ENCODE measurements around the gene NRXN3. TPM values are rescaled to one million over a fixed set of nuclear protein-coding genes. Genes with fewer than 3 reads are reported as not detected.

Gene NRXN3
- total and polyA plus RNA-seq, 2 experiments from 2014 or later: 5.7 to 7.1 TPM

- no peak overlapping the region for H2AFZ ChIP-seq
- H3K9me3 ChIP-seq (ENCODE audit: low read depth): no peaks in the 10 kb centered on the region
- H3K27ac ChIP-seq: no peak overlapping the region
- H3K4me2 ChIP-seq: no peak overlapping the region
- no peak overlapping the region for H3K4me3 ChIP-seq
- no peaks in the 10 kb centered on the region for H4K20me1 ChIP-seq (ENCODE audit: insufficient read depth, poor library complexity, severe bottlenecking)
- DNase-seq (ENCODE audit: low spot score): no peak
- WGBS (ENCODE audit: low lambda C conversion rate, missing lambda C conversion rate): 77% methylated on average over 14 of the region's 14 CpGs
- no peaks in the 10 kb centered on the region for H3K27me3 ChIP-seq
- H3K79me2 ChIP-seq: no peaks in the 10 kb centered on the region
- no peak for TF ChIP-seq CTCF (IDR thresholded peaks at IDR 0.05; ENCODE audit: poor library complexity)
- no peak for TF ChIP-seq EZH2phosphoT487 (IDR thresholded peaks at IDR 0.05; ENCODE audit: low read depth, severe bottlenecking, unreplicated experiment)
- no peak for TF ChIP-seq EZH2 (IDR thresholded peaks at IDR 0.05; ENCODE audit: borderline replicate concordance)
- no peaks in the 10 kb centered on the region for H3K4me1 ChIP-seq (ENCODE audit: insufficient read depth)
- H3K9me2 ChIP-seq (replicated peaks; ENCODE audit: insufficient read depth): no peaks in the 10 kb centered on the region
- no peaks in the 10 kb centered on the region for H3K36me3 ChIP-seq (replicated peaks; ENCODE audit: insufficient read depth, low read depth)
Measured at GRCh38 chr14:78152201-78153063, 17.7 kb upstream of the NRXN3 start.

- no peaks in the 10 kb centered on the region for H3K9me2 ChIP-seq (replicated peaks; ENCODE audit: insufficient read depth)
- no peaks in the 10 kb centered on the region for H4K20me1 ChIP-seq (ENCODE audit: insufficient read depth, poor library complexity, severe bottlenecking)
- H2AFZ ChIP-seq: no peak overlapping the region
- H3K27me3 ChIP-seq: no peaks in the 10 kb centered on the region
- TF ChIP-seq CTCF (IDR thresholded peaks at IDR 0.05; ENCODE audit: poor library complexity): no peak
- no peak for TF ChIP-seq EZH2phosphoT487 (IDR thresholded peaks at IDR 0.05; ENCODE audit: low read depth, severe bottlenecking, unreplicated experiment)
- TF ChIP-seq EZH2 (IDR thresholded peaks at IDR 0.05; ENCODE audit: borderline replicate concordance): no peak
- H3K27ac ChIP-seq: no peak overlapping the region
- no peaks in the 10 kb centered on the region for H3K9me3 ChIP-seq (ENCODE audit: low read depth)
- no peaks in the 10 kb centered on the region for H3K36me3 ChIP-seq (replicated peaks; ENCODE audit: insufficient read depth, low read depth)
- no peak overlapping the region for H3K4me2 ChIP-seq
- no peak for DNase-seq (ENCODE audit: low spot score)
- no peak overlapping the region for H3K4me3 ChIP-seq
- no peaks in the 10 kb centered on the region for H3K4me1 ChIP-seq (ENCODE audit: insufficient read depth)
- H3K79me2 ChIP-seq: no peaks in the 10 kb centered on the region
Measured at GRCh38 chr14:78153064-78153341, 17.2 kb upstream of the NRXN3 start.

- Histone ChIP-seq H3K9me3 (ENCODE audit: low read depth) (no peaks in the 10 kb centered on the region), H3K36me3 (replicated peaks; ENCODE audit: insufficient read depth, low read depth) (no peaks in the 10 kb centered on the region), H3K27me3 (no peaks in the 10 kb centered on the region), H3K9me2 (replicated peaks; ENCODE audit: insufficient read depth) (no peaks in the 10 kb centered on the region), H3K27ac (no peak overlapping the region), H3K4me2 (no peak overlapping the region), H3K79me2 (no peaks in the 10 kb centered on the region), H2AFZ (no peak overlapping the region), H3K4me1 (ENCODE audit: insufficient read depth) (no peaks in the 10 kb centered on the region), H3K4me3 (no peak overlapping the region), H4K20me1 (ENCODE audit: insufficient read depth, poor library complexity, severe bottlenecking) (no peaks in the 10 kb centered on the region)
- 68% methylated on average over 2 of the region's 2 CpGs for WGBS (ENCODE audit: low lambda C conversion rate, missing lambda C conversion rate)
- DNase-seq (ENCODE audit: low spot score): no peak
- TF ChIP-seq EZH2 (IDR thresholded peaks at IDR 0.05; ENCODE audit: borderline replicate concordance) (no peak), EZH2phosphoT487 (IDR thresholded peaks at IDR 0.05; ENCODE audit: low read depth, severe bottlenecking, unreplicated experiment) (no peak), CTCF (IDR thresholded peaks at IDR 0.05; ENCODE audit: poor library complexity) (no peak)
Measured at GRCh38 chr14:78154827-78155226, 15.3 kb upstream of the NRXN3 start.
